WTC11 (cell line): Measurements from ENCODE around the gene CDH6. TPM values are rescaled to one million over a fixed set of nuclear protein-coding genes. Genes with fewer than 3 reads are reported as not detected.

Experiments used
- ATAC-seq: fragments of 200-7000 bp; cut with Tn5 transposase; 2 replicates; pipeline ENCODE4 v1.10.0; 2021; ENCODE audit warnings: mild to moderate bottlenecking, moderate library complexity
- CTCF ChIA-PET: fragments of 300-600 bp; sonication (Branson Sonifier 250); formaldehyde crosslinking; loops from one replicate; lab custom pipeline; 2021; ENCODE audit warnings: antibody characterized with exemption; lab: Charles Lee
- POLR2A ChIA-PET: fragments of 350-600 bp; sonication (Branson Sonifier 250); formaldehyde crosslinking; loops from one replicate; lab custom pipeline; 2021; ENCODE audit warnings: antibody characterized with exemption; lab: Charles Lee
- DNase-seq: peaks from one replicate; pipeline ENCODE4 v3.0.0; 2021; ENCODE audit warnings: low spot score
- H3K27ac Mint-ChIP-seq: 2 replicates; pipeline ENCODE4 v1.8.0; 2021; ENCODE audit warnings: mixed read lengths
- H3K27me3 Mint-ChIP-seq: 2 replicates; pipeline ENCODE4 v1.8.0; 2021; ENCODE audit warnings: low read depth, mild to moderate bottlenecking, moderate library complexity, mixed read lengths
- H3K36me3 Mint-ChIP-seq: 2 replicates; pipeline ENCODE4 v1.8.0; 2021; ENCODE audit warnings: mixed read lengths
- H3K4me1 Mint-ChIP-seq: 2 replicates; pipeline ENCODE4 v1.8.0; 2022; ENCODE audit warnings: mixed read lengths
- H3K4me3 Mint-ChIP-seq: 2 replicates; pipeline ENCODE4 v1.8.0; 2021; ENCODE audit warnings: mild to moderate bottlenecking, moderate library complexity, mixed read lengths
- H3K9me3 Mint-ChIP-seq: 2 replicates; pipeline ENCODE4 v1.8.0; 2021; ENCODE audit warnings: mixed read lengths
- ARID4B ChIP-seq: sonication (generic); formaldehyde crosslinking; IDR thresholded peaks from 2 replicates; pipeline ENCODE4 v1.8.0; 2023; ENCODE audit warnings: missing genetic modification reagents, mild to moderate bottlenecking, borderline replicate concordance
- ATF2 ChIP-seq: sonication (generic); formaldehyde crosslinking; IDR thresholded peaks from 2 replicates; pipeline ENCODE4 v1.8.1; 2022; ENCODE audit warnings: low read depth, missing genetic modification reagents, borderline replicate concordance
- ATF3 ChIP-seq: sonication (generic); formaldehyde crosslinking; conservative IDR thresholded peaks from 2 replicates; pipeline ENCODE4 v1.8.1; 2022; ENCODE audit warnings: mild to moderate bottlenecking, missing genetic modification reagents
- ETV6 ChIP-seq: sonication (generic); formaldehyde crosslinking; IDR thresholded peaks from 2 replicates; pipeline ENCODE4 v1.8.1; 2022; ENCODE audit warnings: mild to moderate bottlenecking, missing genetic modification reagents
- JUN ChIP-seq: sonication (generic); formaldehyde crosslinking; IDR thresholded peaks from 2 replicates; pipeline ENCODE4 v1.8.0; 2023; ENCODE audit warnings: mild to moderate bottlenecking, missing genetic modification reagents
- PRRX2 ChIP-seq: fragments of 250-450 bp; sonication (Bioruptor Pico); IDR thresholded peaks from 2 replicates; pipeline ENCODE4 v1.8.0; 2021; ENCODE audit warnings: mild to moderate bottlenecking
- SP1 ChIP-seq: sonication (generic); formaldehyde crosslinking; conservative IDR thresholded peaks from 2 replicates; pipeline ENCODE4 v1.8.1; 2022; ENCODE audit warnings: missing genetic modification reagents
- TCF7 ChIP-seq: sonication (generic); formaldehyde crosslinking; IDR thresholded peaks from 2 replicates; pipeline ENCODE4 v1.8.0; 2022; ENCODE audit warnings: mild to moderate bottlenecking, low read depth, missing genetic modification reagents, moderate library complexity
- TP53 ChIP-seq: sonication (generic); formaldehyde crosslinking; IDR thresholded peaks from 2 replicates; pipeline ENCODE4 v1.8.1; 2023; ENCODE audit warnings: mild to moderate bottlenecking, missing genetic modification reagents
- ZNF232 ChIP-seq: sonication (generic); formaldehyde crosslinking; IDR thresholded peaks from 2 replicates; pipeline ENCODE4 v1.8.0; 2022; ENCODE audit warnings: mild to moderate bottlenecking, missing genetic modification reagents
- total RNA-seq: library from RNA; stranded (reverse); gene quantifications from 3 replicates; pipeline ENCODE4 v1.2.3, GENCODE V29; 2021
- TF ChIP-seq, protein P1 (sequence below): sonication (generic); formaldehyde crosslinking; IDR thresholded peaks from 2 replicates; pipeline ENCODE4 v1.8.1; 2022; ENCODE audit warnings: mild to moderate bottlenecking, missing genetic modification reagents, moderate library complexity, borderline replicate concordance
- TF ChIP-seq, protein P2 (sequence below): sonication (generic); formaldehyde crosslinking; IDR thresholded peaks from 2 replicates; pipeline ENCODE4 v1.8.1; 2023; ENCODE audit warnings: mild to moderate bottlenecking, missing genetic modification reagents
- TF ChIP-seq, protein P3 (sequence below): sonication (generic); formaldehyde crosslinking; IDR thresholded peaks from 2 replicates; pipeline ENCODE4 v1.8.0; 2023; ENCODE audit warnings: mild to moderate bottlenecking, missing genetic modification reagents

CDH6 gene
- total RNA-seq, 1 experiment from 2014 or later = 2.6 TPM

DNA sequence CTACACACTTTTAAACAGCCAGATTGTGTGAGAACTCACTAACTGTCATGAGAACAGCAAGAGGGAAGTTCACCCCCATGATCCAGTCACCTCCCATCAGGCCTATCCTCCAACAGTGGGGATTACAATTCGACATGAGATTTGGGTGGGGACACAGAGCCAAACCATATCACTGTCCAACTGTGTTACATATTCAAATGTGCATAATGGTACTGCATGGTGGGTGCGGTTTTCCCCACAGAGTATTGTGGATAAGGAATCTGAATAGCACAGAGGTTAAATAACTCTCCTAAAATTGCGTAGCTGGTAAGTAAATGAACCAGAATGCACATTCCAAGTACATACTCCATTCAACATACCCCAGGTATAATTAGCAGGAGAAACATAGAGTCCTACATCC is 32.1 kb downstream of the CDH6 start (continued):
- TF ChIP-seq, protein P1, sequence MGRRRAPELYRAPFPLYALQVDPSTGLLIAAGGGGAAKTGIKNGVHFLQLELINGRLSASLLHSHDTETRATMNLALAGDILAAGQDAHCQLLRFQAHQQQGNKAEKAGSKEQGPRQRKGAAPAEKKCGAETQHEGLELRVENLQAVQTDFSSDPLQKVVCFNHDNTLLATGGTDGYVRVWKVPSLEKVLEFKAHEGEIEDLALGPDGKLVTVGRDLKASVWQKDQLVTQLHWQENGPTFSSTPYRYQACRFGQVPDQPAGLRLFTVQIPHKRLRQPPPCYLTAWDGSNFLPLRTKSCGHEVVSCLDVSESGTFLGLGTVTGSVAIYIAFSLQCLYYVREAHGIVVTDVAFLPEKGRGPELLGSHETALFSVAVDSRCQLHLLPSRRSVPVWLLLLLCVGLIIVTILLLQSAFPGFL = no peak
- no peak for TF ChIP-seq SP1 (CRISPR knock-in tag)

DNA sequence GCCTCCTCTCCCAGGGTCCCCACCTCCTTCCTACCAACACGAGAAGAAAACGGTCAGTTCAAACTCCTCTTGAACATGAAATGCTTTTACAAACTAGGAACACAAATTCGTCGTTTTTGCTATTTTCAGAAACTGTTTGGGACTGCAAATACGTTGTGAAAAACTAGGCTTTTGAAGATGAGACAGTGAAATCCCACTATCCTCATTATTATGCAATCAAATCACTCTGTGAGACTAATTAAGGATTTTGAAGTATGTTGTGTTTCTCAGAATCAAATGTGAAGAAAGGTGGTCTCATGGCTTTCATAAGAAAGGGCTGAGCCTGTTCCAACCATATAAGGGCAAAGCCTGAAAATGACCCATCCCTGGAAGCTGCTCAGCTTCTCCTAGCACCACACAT is 33.2 kb downstream of the CDH6 start:
- TF ChIP-seq ATF3 = no peak
- no peak for TF ChIP-seq JUN
- Mint-ChIP-seq H3K27ac (no peak overlapping the region), H3K27me3 (no peaks in the 10 kb centered on the region)

DNA sequence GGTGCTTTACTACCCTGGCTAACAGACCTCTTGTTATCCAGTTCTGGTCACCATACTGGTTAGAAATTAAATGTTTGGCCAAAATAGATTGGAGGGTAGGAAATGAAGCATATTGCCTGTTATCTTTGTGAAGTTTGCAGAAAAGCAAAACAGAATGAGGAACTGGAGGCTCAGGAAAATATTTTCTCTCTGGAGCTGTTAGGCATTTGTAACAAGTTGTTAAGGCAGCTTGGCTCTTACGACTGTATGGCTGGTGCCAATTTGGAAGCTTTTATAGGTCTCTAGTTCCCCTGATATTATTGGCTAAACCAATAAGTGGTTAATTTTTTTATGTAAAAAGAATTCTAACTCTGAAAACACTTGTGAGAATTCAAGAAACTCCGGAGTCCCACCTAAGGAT is 35.8 kb downstream of the CDH6 start:
- no peak for DNase-seq
- no peak for ATAC-seq
- POLR2A ChIA-PET = no interaction called here

More for the DNA sequence above, 33.2 kb downstream of the CDH6 start:
- ATAC-seq = 0 out of 2 replicates have a peak, but pooled peaks have one; percentile 39
- Mint-ChIP-seq H3K36me3 (no peaks in the 10 kb centered on the region), H3K4me3 (no peak overlapping the region), H3K4me1 (peaks cover 4% of the 10 kb centered on the region; the same call in 1 of the 2 replicates), H3K9me3 (peaks cover 4% of the 10 kb centered on the region; the same call in 1 of the 2 replicates)
- DNase-seq = no peak
- ChIA-PET CTCF (no interaction called here), POLR2A (no interaction called here)

DNA sequence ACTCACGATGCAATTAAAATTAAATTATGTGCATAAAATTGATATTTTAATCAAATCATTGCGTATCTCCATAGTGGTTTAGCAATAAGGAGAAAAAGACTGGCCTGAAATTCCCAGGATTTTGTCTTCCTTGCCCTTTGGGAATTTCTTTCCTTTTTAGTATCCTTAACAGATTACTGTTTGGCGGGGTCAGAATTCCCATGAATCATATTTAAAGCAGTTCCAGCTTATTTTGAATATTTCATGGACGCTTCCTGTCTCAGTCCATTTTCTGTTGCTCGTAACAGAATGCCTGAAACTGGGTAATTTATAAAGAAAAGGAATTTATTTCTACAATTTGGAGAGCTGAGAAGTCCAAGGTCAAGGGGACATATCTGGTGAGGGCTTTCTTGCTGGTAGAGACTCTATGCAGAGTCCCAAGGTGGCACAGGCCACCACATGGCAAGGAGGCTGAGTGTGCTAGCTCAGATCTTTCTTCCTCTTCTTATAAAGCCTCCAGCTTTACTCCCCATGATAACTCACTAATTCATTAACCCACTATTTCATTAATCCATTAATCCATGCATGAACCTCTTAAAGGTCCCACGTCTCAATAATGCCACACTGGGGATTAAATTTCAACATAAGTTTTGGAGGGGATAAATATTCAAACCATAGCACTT is 37.8 kb downstream of the CDH6 start:
- H3K36me3 Mint-ChIP-seq = no peaks in the 10 kb centered on the region
- no peak for TF ChIP-seq ZNF232 (CRISPR knock-in tag)
- TF ChIP-seq, protein P2, sequence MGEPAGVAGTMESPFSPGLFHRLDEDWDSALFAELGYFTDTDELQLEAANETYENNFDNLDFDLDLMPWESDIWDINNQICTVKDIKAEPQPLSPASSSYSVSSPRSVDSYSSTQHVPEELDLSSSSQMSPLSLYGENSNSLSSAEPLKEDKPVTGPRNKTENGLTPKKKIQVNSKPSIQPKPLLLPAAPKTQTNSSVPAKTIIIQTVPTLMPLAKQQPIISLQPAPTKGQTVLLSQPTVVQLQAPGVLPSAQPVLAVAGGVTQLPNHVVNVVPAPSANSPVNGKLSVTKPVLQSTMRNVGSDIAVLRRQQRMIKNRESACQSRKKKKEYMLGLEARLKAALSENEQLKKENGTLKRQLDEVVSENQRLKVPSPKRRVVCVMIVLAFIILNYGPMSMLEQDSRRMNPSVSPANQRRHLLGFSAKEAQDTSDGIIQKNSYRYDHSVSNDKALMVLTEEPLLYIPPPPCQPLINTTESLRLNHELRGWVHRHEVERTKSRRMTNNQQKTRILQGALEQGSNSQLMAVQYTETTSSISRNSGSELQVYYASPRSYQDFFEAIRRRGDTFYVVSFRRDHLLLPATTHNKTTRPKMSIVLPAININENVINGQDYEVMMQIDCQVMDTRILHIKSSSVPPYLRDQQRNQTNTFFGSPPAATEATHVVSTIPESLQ (CRISPR knock-in tag) = no peak
- TF ChIP-seq, protein P1 = no peak
- no peak for TF ChIP-seq ATF2 (CRISPR knock-in tag)
- TF ChIP-seq ETV6 (CRISPR knock-in tag) = no peak
- TF ChIP-seq ARID4B (CRISPR knock-in tag) = no peak
- TF ChIP-seq TCF7 (CRISPR knock-in tag) = no peak

More for the DNA sequence above, 35.8 kb downstream of the CDH6 start:
- no peaks in the 10 kb centered on the region for H3K27me3 Mint-ChIP-seq
- no peaks in the 10 kb centered on the region for H3K36me3 Mint-ChIP-seq
- no peak overlapping the region for H3K4me3 Mint-ChIP-seq
- TF ChIP-seq PRRX2 (CRISPR knock-in tag) (no peak), TP53 (CRISPR knock-in tag) (no peak)
- TF ChIP-seq, protein P3, sequence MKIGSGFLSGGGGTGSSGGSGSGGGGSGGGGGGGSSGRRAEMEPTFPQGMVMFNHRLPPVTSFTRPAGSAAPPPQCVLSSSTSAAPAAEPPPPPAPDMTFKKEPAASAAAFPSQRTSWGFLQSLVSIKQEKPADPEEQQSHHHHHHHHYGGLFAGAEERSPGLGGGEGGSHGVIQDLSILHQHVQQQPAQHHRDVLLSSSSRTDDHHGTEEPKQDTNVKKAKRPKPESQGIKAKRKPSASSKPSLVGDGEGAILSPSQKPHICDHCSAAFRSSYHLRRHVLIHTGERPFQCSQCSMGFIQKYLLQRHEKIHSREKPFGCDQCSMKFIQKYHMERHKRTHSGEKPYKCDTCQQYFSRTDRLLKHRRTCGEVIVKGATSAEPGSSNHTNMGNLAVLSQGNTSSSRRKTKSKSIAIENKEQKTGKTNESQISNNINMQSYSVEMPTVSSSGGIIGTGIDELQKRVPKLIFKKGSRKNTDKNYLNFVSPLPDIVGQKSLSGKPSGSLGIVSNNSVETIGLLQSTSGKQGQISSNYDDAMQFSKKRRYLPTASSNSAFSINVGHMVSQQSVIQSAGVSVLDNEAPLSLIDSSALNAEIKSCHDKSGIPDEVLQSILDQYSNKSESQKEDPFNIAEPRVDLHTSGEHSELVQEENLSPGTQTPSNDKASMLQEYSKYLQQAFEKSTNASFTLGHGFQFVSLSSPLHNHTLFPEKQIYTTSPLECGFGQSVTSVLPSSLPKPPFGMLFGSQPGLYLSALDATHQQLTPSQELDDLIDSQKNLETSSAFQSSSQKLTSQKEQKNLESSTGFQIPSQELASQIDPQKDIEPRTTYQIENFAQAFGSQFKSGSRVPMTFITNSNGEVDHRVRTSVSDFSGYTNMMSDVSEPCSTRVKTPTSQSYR (CRISPR knock-in tag) = no peak
- H3K27ac Mint-ChIP-seq = no peak overlapping the region
- peaks cover 4% of the 10 kb centered on the region; the same call in 1 of the 2 replicates for H3K9me3 Mint-ChIP-seq
- CTCF ChIA-PET = no interaction called here
- H3K4me1 Mint-ChIP-seq = peaks cover 10% of the 10 kb centered on the region

More for the DNA sequence above, 37.8 kb downstream of the CDH6 start:
- no peak overlapping the region for H3K27ac Mint-ChIP-seq
- H3K4me3 Mint-ChIP-seq = no peak overlapping the region
- H3K4me1 Mint-ChIP-seq = peaks cover 14% of the 10 kb centered on the region
- CTCF ChIA-PET = interaction anchor here (0.5 to 2.6 kb wide), 17 partner anchors 12 to 1191 kb away, joined by 3 to 35 read pairs (median 4); partner anchors contain the start of gene CDH6
- no peak for ATAC-seq
- H3K27me3 Mint-ChIP-seq = no peaks in the 10 kb centered on the region
- DNase-seq = no peak
- POLR2A ChIA-PET = interaction anchor here (0.6 kb wide), 1 partner anchor 1408 kb away, joined by 5 read pairs; no protein-coding TSS in a partner anchor
- H3K9me3 Mint-ChIP-seq = peaks cover 4% of the 10 kb centered on the region; the same call in 1 of the 2 replicates
